IMR-90 (cell line): ENCODE data around the gene ZDHHC17. TPM values are rescaled to one million over a fixed set of nuclear protein-coding genes. Genes with fewer than 3 reads are reported as not detected.

Source experiments
- ATAC-seq: fragments of 200-7000 bp; cut with Tn5 transposase; 2 replicates; pipeline ENCODE4 v1.9.1; 2020; ENCODE audit warnings: low read depth, mild to moderate bottlenecking, moderate library complexity
- BruUV-seq: library from RNA; stranded (reverse); fragments of 400-500 nt; replicated peaks from 2 replicates; lab custom pipeline; 2021; lab: Mats Ljungman, UMichigan
- CTCF ChIA-PET: fragments of 300-600 bp; formaldehyde crosslinking; extraction: SDS; loops from one replicate; lab custom pipeline; 2021; ENCODE audit warnings: antibody characterized with exemption; lab: Yijun Ruan, JAX
- POLR2A ChIA-PET: fragments of 300-600 bp; sonication (Branson Sonifier 250); formaldehyde crosslinking; loops from one replicate; lab custom pipeline; 2022; ENCODE audit warnings: antibody characterized with exemption; ENCODE audit not compliant: unreplicated experiment; lab: Charles Lee
- DNase-seq: peaks from one replicate; pipeline ENCODE4 v3.0.0; 2013
- H2AFZ ChIP-seq: replicated peaks from 2 replicates; pipeline ENCODE3; 2013; ENCODE audit warnings: low read length, mild to moderate bottlenecking; ENCODE audit not compliant: poor library complexity
- H2AK5ac ChIP-seq: 2 replicates; pipeline ENCODE4 v1.6.1; 2013; ENCODE audit warnings: low read depth, low read length, inconsistent platforms
- H2AK9ac ChIP-seq: replicated peaks from 2 replicates; pipeline ENCODE3; 2013; ENCODE audit warnings: mild to moderate bottlenecking, low read depth, low read length, moderate library complexity; ENCODE audit not compliant: poor library complexity
- H2BK120ac ChIP-seq: 2 replicates; pipeline ENCODE4 v1.6.1; 2013; ENCODE audit warnings: low read depth, low read length, inconsistent platforms
- H2BK15ac ChIP-seq: 3 replicates; pipeline ENCODE4 v1.6.1; 2013; ENCODE audit warnings: low read depth, low read length, inconsistent platforms
- H2BK20ac ChIP-seq: 2 replicates; pipeline ENCODE4 v1.6.1; 2013; ENCODE audit warnings: low read depth, mild to moderate bottlenecking, inconsistent platforms, low read length, moderate library complexity
- H2BK5ac ChIP-seq: 2 replicates; pipeline ENCODE4 v1.6.1; 2013; ENCODE audit warnings: mild to moderate bottlenecking, low read depth, low read length, inconsistent platforms; ENCODE audit not compliant: poor library complexity, severe bottlenecking
- H3K14ac ChIP-seq: replicated peaks from 2 replicates; pipeline ENCODE4 v1.6.1; 2013; ENCODE audit warnings: low read depth, low read length, inconsistent platforms
- H3K18ac ChIP-seq: 2 replicates; pipeline ENCODE4 v1.6.1; 2013; ENCODE audit warnings: low read depth, low read length, control low read depth
- H3K23ac ChIP-seq: 2 replicates; pipeline ENCODE4 v1.6.1; 2013; ENCODE audit warnings: low read depth, low read length, inconsistent platforms
- H3K27ac ChIP-seq: 2 replicates; pipeline ENCODE4 v1.5.1; 2013; ENCODE audit warnings: mild to moderate bottlenecking, control low read depth, low read length; ENCODE audit not compliant: insufficient read depth
- H3K27me3 ChIP-seq: 2 replicates; pipeline ENCODE4 v1.6.1; 2013; ENCODE audit warnings: low read length; ENCODE audit not compliant: control insufficient read depth, insufficient read depth
- H3K36me3 ChIP-seq: 2 replicates; pipeline ENCODE4 v1.6.1; 2013; ENCODE audit warnings: low read length, mixed read lengths; ENCODE audit not compliant: control insufficient read depth, insufficient read depth
- H3K4ac ChIP-seq: 2 replicates; pipeline ENCODE4 v1.6.1; 2013; ENCODE audit warnings: low read depth, low read length, inconsistent platforms
- H3K4me1 ChIP-seq: 2 replicates; pipeline ENCODE4 v1.6.1; 2013; ENCODE audit warnings: low read length, mixed read lengths; ENCODE audit not compliant: control insufficient read depth, insufficient read depth
- H3K4me2 ChIP-seq: 2 replicates; pipeline ENCODE4 v1.6.1; 2013; ENCODE audit warnings: low read depth, mild to moderate bottlenecking, control low read depth, low read length, moderate library complexity
- H3K4me3 ChIP-seq: 2 replicates; pipeline ENCODE4 v1.5.1; 2013; ENCODE audit warnings: low read depth, mild to moderate bottlenecking, control low read depth, low read length, moderate library complexity; ENCODE audit not compliant: insufficient read depth
- H3K56ac ChIP-seq: 2 replicates; pipeline ENCODE4 v1.6.1; 2013; ENCODE audit warnings: low read length, inconsistent platforms; ENCODE audit not compliant: insufficient read depth; ENCODE audit errors: extremely low read depth
- H3K79me1 ChIP-seq, 2 experiments: 2 replicates each; pipeline ENCODE4 v1.6.1; 2013; ENCODE audit warnings: low read length in 2 of 2, inconsistent platforms in 1 of 2, low read depth in 1 of 2
- H3K9ac ChIP-seq: 2 replicates; pipeline ENCODE4 v1.6.1; 2013; ENCODE audit warnings: low read depth, low read length, control low read depth
- H3K9me1 ChIP-seq: 2 replicates; pipeline ENCODE4 v1.6.1; 2013; ENCODE audit warnings: low read length, inconsistent platforms; ENCODE audit not compliant: insufficient read depth
- H3K9me3 ChIP-seq: 2 replicates; pipeline ENCODE4 v1.6.1; 2013; ENCODE audit warnings: low read length; ENCODE audit not compliant: control insufficient read depth, insufficient read depth
- H4K20me1 ChIP-seq: 2 replicates; pipeline ENCODE4 v1.6.1; 2013; ENCODE audit warnings: low read length, inconsistent platforms; ENCODE audit not compliant: insufficient read depth
- H4K5ac ChIP-seq: 2 replicates; pipeline ENCODE4 v1.6.1; 2013; ENCODE audit warnings: mild to moderate bottlenecking, low read depth, low read length, control low read depth
- H4K8ac ChIP-seq, 2 experiments: 2 replicates each; pipeline ENCODE4 v1.6.1; 2013; ENCODE audit warnings: low read depth in 2 of 2, low read length in 2 of 2, control low read depth in 1 of 2, inconsistent platforms in 1 of 2
- H4K91ac ChIP-seq: 2 replicates; pipeline ENCODE4 v1.6.1; 2013; ENCODE audit warnings: low read depth, low read length, inconsistent platforms; ENCODE audit not compliant: insufficient read depth
- BHLHE40 ChIP-seq: fragments of 150-350 bp; IDR thresholded peaks from 2 replicates; pipeline ENCODE4 v1.6.1; 2016; ENCODE audit warnings: mild to moderate bottlenecking, low read depth, low read length
- CEBPB ChIP-seq: IDR thresholded peaks from 2 replicates; pipeline ENCODE4 v1.6.1; 2012; ENCODE audit warnings: low read depth, low read length, improper control_type of control experiment
- CHD1 ChIP-seq: IDR thresholded peaks from 2 replicates; pipeline ENCODE4 v1.6.1; 2012; ENCODE audit warnings: low read depth, low read length, improper control_type of control experiment
- FOS ChIP-seq: fragments of 150-350 bp; IDR thresholded peaks from 2 replicates; pipeline ENCODE4 v1.6.1; 2016; ENCODE audit warnings: low read depth, low read length
- MAFK ChIP-seq: IDR thresholded peaks from 2 replicates; pipeline ENCODE4 v1.6.1; 2012; ENCODE audit warnings: low read depth, low read length, improper control_type of control experiment
- MAZ ChIP-seq: IDR thresholded peaks from 2 replicates; pipeline ENCODE4 v1.6.1; 2012; ENCODE audit warnings: low read depth, mild to moderate bottlenecking, low read length, improper control_type of control experiment, moderate library complexity, borderline replicate concordance
- NFE2L2 ChIP-seq: fragments of 150-350 bp; IDR thresholded peaks from 2 replicates; pipeline ENCODE4 v1.6.1; 2016; ENCODE audit warnings: low read depth, mild to moderate bottlenecking, low read length
- RAD21 ChIP-seq: IDR thresholded peaks from 2 replicates; pipeline ENCODE4 v1.6.1; 2012; ENCODE audit warnings: low read length, improper control_type of control experiment
- RFX5 ChIP-seq: IDR thresholded peaks from 2 replicates; pipeline ENCODE4 v1.8.0; 2012; ENCODE audit warnings: low read depth, mild to moderate bottlenecking, low read length, moderate library complexity
- dilution Hi-C: fragments of 300-500 bp; cut with HindIII; formaldehyde crosslinking; loops from one replicate; pipeline ENCODE4 v1.14.3; 2018; ENCODE audit warnings: low sequenced_read_pairs; ENCODE audit not compliant: unreplicated experiment
- in situ Hi-C: fragments of 300-500 bp; cut with MboI; formaldehyde crosslinking; loops from 3 replicates; pipeline ENCODE4 v1.14.3; 2019; ENCODE audit warnings: low sequenced_read_pairs, inconsistent platforms, mixed read lengths
- intact Hi-C: fragments of 100-400 bp; cut with micrococcal nuclease; formaldehyde crosslinking; loops from 2 replicates; pipeline ENCODE4 v1.10.0; 2022
- polyA plus RNA-seq, 3 experiments: library from polyadenylated mRNA; depleted of rRNA; stranded (reverse); fragments of >200 nt; gene quantifications; 2 replicates each; pipeline ENCODE4 v1.2.3, GENCODE V29; 2012; ENCODE audit warnings: low replicate concordance in 1 of 3
- total RNA-seq: library from RNA; depleted of rRNA; stranded (reverse); fragments of >200 nt; gene quantifications from 2 replicates; pipeline ENCODE4 v1.2.3, GENCODE V29; 2012
- TF ChIP-seq, protein P1 (sequence below): conservative IDR thresholded peaks from 2 replicates; pipeline ENCODE4 v1.5.1; 2012; ENCODE audit warnings: mild to moderate bottlenecking, low read depth, low read length, improper control_type of control experiment
- TF ChIP-seq, protein P2 (sequence below): fragments of 150-350 bp; IDR thresholded peaks from 2 replicates; pipeline ENCODE4 v1.6.1; 2017; ENCODE audit warnings: mild to moderate bottlenecking, antibody characterized with exemption, low read length, low read depth
- TF ChIP-seq, protein P3 (sequence below): fragments of 150-350 bp; IDR thresholded peaks from 2 replicates; pipeline ENCODE4 v1.6.1; 2016; ENCODE audit warnings: low read depth, mild to moderate bottlenecking, low read length, moderate library complexity, borderline replicate concordance

ZDHHC17 gene
- total and polyA plus RNA-seq, 2 of the 4 experiments (the other 2 are of a cell fraction): 23.3 to 125 TPM

DNA sequence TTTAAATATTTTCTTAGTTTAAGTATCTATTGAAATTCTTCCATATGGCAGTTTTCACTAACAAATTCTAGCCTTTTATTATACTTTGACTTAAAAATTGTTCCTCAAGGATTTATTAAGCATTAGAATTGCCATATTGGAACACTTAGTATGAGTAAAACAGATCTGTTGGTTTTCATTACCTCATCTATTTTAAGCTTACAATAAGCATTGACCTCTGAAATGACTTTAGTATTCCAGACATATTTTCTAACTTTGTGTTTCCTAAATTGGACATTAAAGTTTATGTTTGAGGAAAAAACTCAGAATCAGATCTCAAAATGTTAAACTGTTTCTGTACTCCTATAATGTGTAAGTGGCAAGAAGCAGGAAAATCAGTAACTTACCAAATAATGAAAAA lies 66.5 kb downstream of the ZDHHC17 start:
- no peak overlapping the region for H2AK9ac ChIP-seq
- H3K36me3 ChIP-seq: peaks cover 13% of the 10 kb centered on the region
- H3K56ac ChIP-seq: no peak overlapping the region
- no peaks in the 10 kb centered on the region for H3K27me3 ChIP-seq
- H4K5ac ChIP-seq: no peak overlapping the region
- no peak overlapping the region for H2BK20ac ChIP-seq
- no peak overlapping the region for H3K14ac ChIP-seq
- no peak overlapping the region for H2AFZ ChIP-seq
- no peak overlapping the region for H3K23ac ChIP-seq
- no peak overlapping the region for H3K4me2 ChIP-seq
- no peaks in the 10 kb centered on the region for H4K20me1 ChIP-seq
- no peaks in the 10 kb centered on the region for H3K4me1 ChIP-seq
- dilution Hi-C loops: no loop called here
- no peak overlapping the region for H3K9ac ChIP-seq
- H2BK5ac ChIP-seq: peak overlapping the region; percentile 33
- no peak overlapping the region for H3K4ac ChIP-seq
- BruUV-seq: no TSS peak
- no peaks in the 10 kb centered on the region for H3K9me3 ChIP-seq
- H3K79me1 ChIP-seq: peaks cover 4 to 9% of the 10 kb centered on the region in 2 experiments; a peak in 3 of 4 replicates
- no peak overlapping the region for H4K91ac ChIP-seq
- POLR2A ChIA-PET: no interaction called here
- H3K4me3 ChIP-seq: no peak overlapping the region
- no peak overlapping the region for H2AK5ac ChIP-seq
- ATAC-seq (peak; percentile 87), DNase-seq (peak; percentile 62)
- intact Hi-C loops: no loop called here
- H2BK120ac ChIP-seq: no peak overlapping the region
- in situ Hi-C loops: no loop called here
- H2BK15ac ChIP-seq: no peak overlapping the region
- TF ChIP-seq, protein P1, sequence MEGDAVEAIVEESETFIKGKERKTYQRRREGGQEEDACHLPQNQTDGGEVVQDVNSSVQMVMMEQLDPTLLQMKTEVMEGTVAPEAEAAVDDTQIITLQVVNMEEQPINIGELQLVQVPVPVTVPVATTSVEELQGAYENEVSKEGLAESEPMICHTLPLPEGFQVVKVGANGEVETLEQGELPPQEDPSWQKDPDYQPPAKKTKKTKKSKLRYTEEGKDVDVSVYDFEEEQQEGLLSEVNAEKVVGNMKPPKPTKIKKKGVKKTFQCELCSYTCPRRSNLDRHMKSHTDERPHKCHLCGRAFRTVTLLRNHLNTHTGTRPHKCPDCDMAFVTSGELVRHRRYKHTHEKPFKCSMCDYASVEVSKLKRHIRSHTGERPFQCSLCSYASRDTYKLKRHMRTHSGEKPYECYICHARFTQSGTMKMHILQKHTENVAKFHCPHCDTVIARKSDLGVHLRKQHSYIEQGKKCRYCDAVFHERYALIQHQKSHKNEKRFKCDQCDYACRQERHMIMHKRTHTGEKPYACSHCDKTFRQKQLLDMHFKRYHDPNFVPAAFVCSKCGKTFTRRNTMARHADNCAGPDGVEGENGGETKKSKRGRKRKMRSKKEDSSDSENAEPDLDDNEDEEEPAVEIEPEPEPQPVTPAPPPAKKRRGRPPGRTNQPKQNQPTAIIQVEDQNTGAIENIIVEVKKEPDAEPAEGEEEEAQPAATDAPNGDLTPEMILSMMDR: no peak
- TF ChIP-seq CEBPB (no peak), BHLHE40 (no peak), MAFK (no peak), FOS (no peak), NFE2L2 (no peak), RAD21 (no peak), MAZ (no peak), CHD1 (no peak), RFX5 (no peak)
- TF ChIP-seq, protein P2, sequence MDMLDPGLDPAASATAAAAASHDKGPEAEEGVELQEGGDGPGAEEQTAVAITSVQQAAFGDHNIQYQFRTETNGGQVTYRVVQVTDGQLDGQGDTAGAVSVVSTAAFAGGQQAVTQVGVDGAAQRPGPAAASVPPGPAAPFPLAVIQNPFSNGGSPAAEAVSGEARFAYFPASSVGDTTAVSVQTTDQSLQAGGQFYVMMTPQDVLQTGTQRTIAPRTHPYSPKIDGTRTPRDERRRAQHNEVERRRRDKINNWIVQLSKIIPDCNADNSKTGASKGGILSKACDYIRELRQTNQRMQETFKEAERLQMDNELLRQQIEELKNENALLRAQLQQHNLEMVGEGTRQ: no peak
- TF ChIP-seq, protein P3, sequence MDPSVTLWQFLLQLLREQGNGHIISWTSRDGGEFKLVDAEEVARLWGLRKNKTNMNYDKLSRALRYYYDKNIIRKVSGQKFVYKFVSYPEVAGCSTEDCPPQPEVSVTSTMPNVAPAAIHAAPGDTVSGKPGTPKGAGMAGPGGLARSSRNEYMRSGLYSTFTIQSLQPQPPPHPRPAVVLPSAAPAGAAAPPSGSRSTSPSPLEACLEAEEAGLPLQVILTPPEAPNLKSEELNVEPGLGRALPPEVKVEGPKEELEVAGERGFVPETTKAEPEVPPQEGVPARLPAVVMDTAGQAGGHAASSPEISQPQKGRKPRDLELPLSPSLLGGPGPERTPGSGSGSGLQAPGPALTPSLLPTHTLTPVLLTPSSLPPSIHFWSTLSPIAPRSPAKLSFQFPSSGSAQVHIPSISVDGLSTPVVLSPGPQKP: no peak
- H3K18ac ChIP-seq: no peak overlapping the region
- no peaks in the 10 kb centered on the region for H3K9me1 ChIP-seq
- CTCF ChIA-PET: interaction anchor here (1.5 kb wide), 1 partner anchor 10 kb away, joined by 6 read pairs; no protein-coding TSS in a partner anchor
- no peak overlapping the region for H3K27ac ChIP-seq
- no peak overlapping the region for H4K8ac ChIP-seq
